Muscle of leg (tissue), 11 donors: ENCODE results near the gene SPACA6. TPM values are rescaled to one million over a fixed set of nuclear protein-coding genes. Genes with fewer than 3 reads are reported as not detected.

Experiments
- DNase-seq: peaks from one replicate; pipeline ENCODE4 v3.0.0; 2013
- H3K27ac ChIP-seq: one replicate; pipeline ENCODE4 v1.5.1; 2013; ENCODE audit warnings: mild to moderate bottlenecking, low read length, control low read depth
- H3K27me3 ChIP-seq: one replicate; pipeline ENCODE4 v1.6.1; 2013; ENCODE audit warnings: low read length; ENCODE audit not compliant: control insufficient read depth, insufficient read depth
- H3K36me3 ChIP-seq: one replicate; pipeline ENCODE4 v1.6.1; 2013; ENCODE audit warnings: low read length; ENCODE audit not compliant: control insufficient read depth, insufficient read depth
- H3K4me1 ChIP-seq: one replicate; pipeline ENCODE4 v1.6.1; 2013; ENCODE audit warnings: low read length; ENCODE audit not compliant: control insufficient read depth, insufficient read depth
- H3K4me3 ChIP-seq: one replicate; pipeline ENCODE4 v1.5.1; 2013; ENCODE audit warnings: low read length, control low read depth
- H3K9me3 ChIP-seq: replicated peaks from 2 replicates; pipeline ENCODE4 v1.6.1; 2013; ENCODE audit warnings: low read depth, low read length; ENCODE audit not compliant: control insufficient read depth
- WGBS: methylation state at CpG from one replicate; pipeline ENCODE4 v1.1.5; 2013; ENCODE audit warnings: missing lambda C conversion rate; ENCODE audit not compliant: insufficient coverage; 5-methylcytosine and 5-hydroxymethylcytosine counted together
- polyA plus RNA-seq, 8 donors: library from polyadenylated mRNA; unstranded; fragments of 120-200 nt; gene quantifications; one replicate each; pipeline versions ENCODE4 v1.2.1 to v1.2.3, GENCODE V29; 2013; ENCODE audit warnings: inconsistent platforms in 1 of 8, low replicate concordance in 1 of 8; ENCODE audit not compliant: insufficient read length in 8 of 8, insufficient read depth in 1 of 8
- total RNA-seq: library from RNA; stranded (reverse); fragments of 120-200 nt; gene quantifications from one replicate; pipeline ENCODE4 v1.2.4, GENCODE V29; 2013

The SPACA6 gene
- total and polyA plus RNA-seq, 9 donors: 6.1 to 15.2 (median 9.7) TPM

DNA sequence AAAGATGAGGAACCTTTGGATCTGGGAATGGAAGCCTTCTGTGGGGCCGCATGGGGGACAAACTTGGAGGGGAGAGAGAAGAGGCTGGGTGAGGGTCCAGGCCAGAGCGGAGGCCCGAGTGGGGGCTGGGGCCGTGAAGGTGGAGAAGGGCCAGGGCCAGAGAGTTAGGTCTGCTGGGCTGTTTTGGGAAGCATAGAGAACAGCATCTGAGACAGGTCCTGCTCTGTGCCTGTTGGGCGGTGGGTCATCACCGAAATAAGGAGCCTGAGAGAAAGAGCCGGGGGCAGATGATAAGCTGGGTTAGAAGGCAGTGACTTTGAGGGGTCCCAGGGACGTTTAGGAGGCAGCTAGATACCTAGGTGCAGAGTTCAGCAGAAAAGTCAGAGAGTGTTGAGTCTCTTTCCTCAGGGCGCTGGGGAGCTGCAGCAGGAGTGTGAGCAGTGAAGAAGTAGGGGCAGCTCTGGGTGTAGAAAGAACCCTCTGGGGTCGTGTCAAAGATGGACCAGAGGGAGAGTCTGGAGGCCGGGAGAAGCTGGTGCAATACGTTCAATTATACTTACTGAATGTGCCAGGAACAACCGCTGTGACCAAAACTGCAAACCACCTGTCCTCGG lies 2.7 kb downstream of the SPACA6 start:
- no peak overlapping the region for H3K27ac ChIP-seq
- H3K4me1 ChIP-seq: peaks cover 25% of the 10 kb centered on the region
- H3K36me3 ChIP-seq: peaks cover 78% of the 10 kb centered on the region
- no peaks in the 10 kb centered on the region for H3K27me3 ChIP-seq
- 85% methylated on average over 13 of the region's 14 CpGs for WGBS
- DNase-seq: no peak
- no peaks in the 10 kb centered on the region for H3K9me3 ChIP-seq
- no peak overlapping the region for H3K4me3 ChIP-seq

- peaks cover 85% of the 10 kb centered on the region for H3K36me3 ChIP-seq
- H3K9me3 ChIP-seq: no peaks in the 10 kb centered on the region
- H3K4me1 ChIP-seq: peaks cover 18% of the 10 kb centered on the region
- no peak overlapping the region for H3K4me3 ChIP-seq
- H3K27me3 ChIP-seq: no peaks in the 10 kb centered on the region
- no peak overlapping the region for H3K27ac ChIP-seq
- WGBS: 95% methylated on average over 2 of the region's 3 CpGs
- DNase-seq: no peak
These were observed 3.5 kb downstream of the SPACA6 start for GRCh38 chr19:51696606-51697005.

DNA sequence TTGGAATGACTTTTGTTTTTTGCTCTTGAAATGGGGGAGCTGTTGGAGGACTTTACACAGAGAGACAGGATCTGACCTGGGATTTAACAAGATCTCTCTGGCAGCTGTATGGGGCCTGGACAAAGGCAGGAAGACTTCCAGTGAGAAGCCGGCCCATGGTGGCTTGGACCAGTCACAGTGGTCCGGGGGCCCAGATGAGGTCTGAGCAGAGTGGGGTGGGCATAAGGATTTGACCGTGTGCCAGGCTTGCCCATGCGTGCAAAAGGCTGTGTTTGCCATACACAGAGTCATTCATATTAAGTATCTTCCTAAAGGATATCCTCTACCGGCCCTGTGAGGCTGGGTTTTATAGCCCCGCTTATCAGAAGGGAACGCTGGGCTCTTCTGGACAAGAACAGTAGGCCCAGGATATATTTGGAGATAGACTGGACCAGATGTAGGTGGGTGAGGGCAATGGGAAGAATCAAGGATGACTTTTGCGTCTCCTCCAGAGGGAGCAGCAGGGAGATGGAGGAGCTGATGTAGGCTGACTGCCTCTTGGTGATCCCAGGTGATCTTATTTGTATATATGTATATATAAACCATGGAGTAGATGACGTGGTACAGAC lies 4.1 kb downstream of the SPACA6 start:
- 100% methylated on average over 1 of the region's 9 CpGs for WGBS
- Histone ChIP-seq H3K27me3 (no peaks in the 10 kb centered on the region), H3K27ac (no peak overlapping the region), H3K4me3 (no peak overlapping the region), H3K4me1 (peaks cover 18% of the 10 kb centered on the region), H3K9me3 (no peaks in the 10 kb centered on the region), H3K36me3 (peaks cover 85% of the 10 kb centered on the region)
- DNase-seq: no peak

- Histone ChIP-seq H3K9me3 (no peaks in the 10 kb centered on the region), H3K27ac (no peak overlapping the region), H3K4me3 (no peak overlapping the region), H3K27me3 (peaks cover 3% of the 10 kb centered on the region), H3K4me1 (peaks cover 18% of the 10 kb centered on the region), H3K36me3 (peaks cover 78% of the 10 kb centered on the region)
- DNase-seq: no peak
- WGBS: 90% methylated on average over 5 of the region's 5 CpGs
These were observed 5.2 kb downstream of the SPACA6 start for GRCh38 chr19:51698296-51698695.

DNA sequence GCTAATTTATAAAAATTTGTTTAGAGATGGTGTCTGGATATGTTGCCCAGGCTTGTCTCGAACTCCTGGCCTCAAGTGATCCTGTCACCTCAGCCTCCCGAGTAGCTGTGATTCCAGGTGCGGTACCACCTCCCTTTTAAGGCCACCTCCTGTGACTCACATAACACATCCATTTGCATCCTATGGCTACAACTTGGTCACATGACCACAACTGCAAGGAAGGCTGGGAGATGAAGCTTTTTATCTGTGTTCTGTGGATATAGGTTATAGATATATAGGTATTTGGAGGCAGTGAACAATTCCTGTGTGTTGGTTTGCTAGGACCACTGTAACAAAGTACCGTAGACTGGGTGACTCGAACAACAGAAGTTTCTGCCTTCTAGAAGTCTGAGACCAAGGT lies 6.0 kb downstream of the SPACA6 start:
- no peaks in the 10 kb centered on the region for H3K9me3 ChIP-seq
- 100% methylated on average over 1 of the region's 5 CpGs for WGBS
- peaks cover 22% of the 10 kb centered on the region for H3K4me1 ChIP-seq
- no peak overlapping the region for H3K4me3 ChIP-seq
- peaks cover 3% of the 10 kb centered on the region for H3K27me3 ChIP-seq
- peaks cover 70% of the 10 kb centered on the region for H3K36me3 ChIP-seq
- no peak for DNase-seq
- no peak overlapping the region for H3K27ac ChIP-seq

- no peaks in the 10 kb centered on the region for H3K9me3 ChIP-seq
- no peak overlapping the region for H3K4me3 ChIP-seq
- DNase-seq: no peak
- peak overlapping the region; percentile 93 for H3K27ac ChIP-seq
- H3K4me1 ChIP-seq: peaks cover 28% of the 10 kb centered on the region
- WGBS: 62% methylated on average over 5 of the region's 12 CpGs
- H3K27me3 ChIP-seq: peaks cover 3% of the 10 kb centered on the region
- peaks cover 63% of the 10 kb centered on the region for H3K36me3 ChIP-seq
These were observed 8.5 kb downstream of the SPACA6 start for GRCh38 chr19:51701468-51702100.

DNA sequence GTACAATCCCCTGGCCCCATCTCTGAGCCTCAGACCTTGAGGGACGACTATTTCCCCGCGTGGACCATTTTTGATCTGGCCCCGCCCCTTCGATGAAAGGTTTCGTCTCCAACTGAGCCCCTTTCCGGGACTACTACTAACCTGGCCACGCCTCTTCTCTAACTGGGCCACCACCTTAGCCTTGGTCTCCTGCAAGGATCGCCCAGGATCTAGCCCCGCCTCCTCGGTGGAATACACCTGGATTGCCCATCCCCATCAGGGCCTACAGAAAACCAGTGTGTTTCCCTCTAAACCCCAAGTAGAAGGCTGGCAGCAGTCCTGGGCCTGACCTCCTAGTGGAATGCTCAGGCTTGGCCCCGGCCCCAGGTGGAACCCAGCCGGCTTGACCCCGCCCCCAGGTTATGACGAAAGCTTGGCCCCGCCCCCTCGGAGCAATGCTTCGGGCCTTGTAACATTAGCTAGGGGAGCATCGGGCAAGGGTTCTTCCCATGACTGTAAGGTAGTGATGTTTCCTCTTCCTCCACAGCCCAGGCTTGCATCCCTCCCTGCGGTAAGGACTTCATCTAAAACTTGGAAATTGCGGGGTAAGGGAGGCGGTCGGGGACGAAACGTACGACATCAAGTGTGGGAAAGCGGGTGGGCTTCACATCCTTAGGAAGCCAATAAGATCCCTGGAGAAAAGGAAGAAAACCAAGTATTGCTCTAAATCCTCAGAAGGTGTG lies 9.1 kb downstream of the SPACA6 start:
- peak overlapping the region; percentile 93 for H3K27ac ChIP-seq
- no peak overlapping the region for H3K4me3 ChIP-seq
- H3K9me3 ChIP-seq: no peaks in the 10 kb centered on the region
- peaks cover 61% of the 10 kb centered on the region for H3K36me3 ChIP-seq
- H3K27me3 ChIP-seq: peaks cover 3% of the 10 kb centered on the region
- H3K4me1 ChIP-seq: peaks cover 28% of the 10 kb centered on the region
- WGBS: 36% methylated on average over 19 of the region's 27 CpGs
- DNase-seq: peak; percentile 66

- no peak for DNase-seq
- peaks cover 63% of the 10 kb centered on the region for H3K36me3 ChIP-seq
- peak overlapping the region; percentile 93 for H3K27ac ChIP-seq
- peaks cover 28% of the 10 kb centered on the region for H3K4me1 ChIP-seq
- H3K27me3 ChIP-seq: peaks cover 3% of the 10 kb centered on the region
- 29% methylated on average over 40 of the region's 46 CpGs for WGBS
- no peaks in the 10 kb centered on the region for H3K9me3 ChIP-seq
- H3K4me3 ChIP-seq: no peak overlapping the region
These were observed 9.9 kb downstream of the SPACA6 start for GRCh38 chr19:51702825-51703574.

DNA sequence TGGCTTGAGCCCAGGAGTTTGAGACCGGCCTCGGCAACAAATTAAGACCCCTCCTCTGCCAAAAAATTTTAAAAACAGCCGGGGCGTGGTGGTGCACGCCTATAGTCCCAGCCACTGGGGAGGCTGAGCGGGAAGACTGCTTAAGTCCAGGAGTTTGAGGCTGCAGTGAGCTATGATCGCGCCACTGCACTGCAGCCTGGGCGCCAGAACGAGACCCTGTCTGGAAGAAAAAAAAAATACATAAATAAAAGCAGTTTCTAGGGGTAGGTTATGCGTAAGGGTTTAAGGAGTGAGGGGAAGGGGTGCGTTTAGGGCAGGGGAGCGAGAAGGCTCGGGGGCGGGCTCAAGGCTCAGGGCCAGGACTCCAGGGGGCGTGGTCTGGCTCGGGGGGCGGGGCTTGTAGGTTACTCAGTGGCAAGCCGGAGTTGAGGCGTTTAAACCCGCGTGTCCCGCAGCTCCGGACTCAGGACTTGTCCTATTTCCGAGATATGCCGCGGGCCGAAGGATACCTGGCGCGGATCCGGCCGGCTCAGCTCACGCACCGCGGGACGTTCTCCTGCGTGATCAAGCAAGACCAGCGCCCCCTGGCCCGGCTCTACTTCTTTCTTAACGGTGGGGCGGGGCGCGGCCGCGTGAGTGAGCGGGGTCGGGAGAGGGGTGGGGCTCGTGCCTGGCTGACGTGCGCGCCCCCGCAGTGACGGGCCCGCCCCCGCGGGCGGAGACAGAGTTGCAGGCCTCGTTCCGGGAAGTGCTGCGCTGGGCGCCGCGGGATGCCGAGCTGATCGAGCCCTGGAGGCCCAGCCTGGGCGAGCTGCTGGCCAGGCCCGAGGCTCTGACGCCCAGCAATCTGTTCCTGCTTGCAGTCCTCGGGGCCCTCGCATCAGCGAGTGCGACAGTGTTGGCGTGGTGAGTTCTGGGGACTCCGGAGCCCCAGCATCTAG lies 10.7 kb downstream of the SPACA6 start:
- peak; percentile 98 for DNase-seq
- no peaks in the 10 kb centered on the region for H3K9me3 ChIP-seq
- H3K36me3 ChIP-seq: peaks cover 55% of the 10 kb centered on the region
- peaks cover 28% of the 10 kb centered on the region for H3K4me1 ChIP-seq
- under 1% methylated on average over 63 of the region's 74 CpGs for WGBS
- H3K27ac ChIP-seq: peak overlapping the region; percentile 93
- H3K27me3 ChIP-seq: peaks cover 3% of the 10 kb centered on the region
- H3K4me3 ChIP-seq: peak overlapping the region; percentile 73
